ENCODE measurements around the gene ZNF474.

ZNF474 gene

GRCh38 chr5:122175091-122175490 is 45.7 kb downstream of the ZNF474 start:
- TF ChIP-seq POLR2A (IDR thresholded peaks at IDR 0.05; ENCODE audit: extremely low read depth, insufficient read length) (no peak), MYC (IDR thresholded peaks at IDR 0.05; ENCODE audit: low read depth, low read length) (no peak)
- TF ChIP-seq, protein P1, sequence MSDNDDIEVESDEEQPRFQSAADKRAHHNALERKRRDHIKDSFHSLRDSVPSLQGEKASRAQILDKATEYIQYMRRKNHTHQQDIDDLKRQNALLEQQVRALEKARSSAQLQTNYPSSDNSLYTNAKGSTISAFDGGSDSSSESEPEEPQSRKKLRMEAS (IDR thresholded peaks at IDR 0.05; ENCODE audit: low read depth, low read length), result no peak
- TF ChIP-seq, protein P2, sequence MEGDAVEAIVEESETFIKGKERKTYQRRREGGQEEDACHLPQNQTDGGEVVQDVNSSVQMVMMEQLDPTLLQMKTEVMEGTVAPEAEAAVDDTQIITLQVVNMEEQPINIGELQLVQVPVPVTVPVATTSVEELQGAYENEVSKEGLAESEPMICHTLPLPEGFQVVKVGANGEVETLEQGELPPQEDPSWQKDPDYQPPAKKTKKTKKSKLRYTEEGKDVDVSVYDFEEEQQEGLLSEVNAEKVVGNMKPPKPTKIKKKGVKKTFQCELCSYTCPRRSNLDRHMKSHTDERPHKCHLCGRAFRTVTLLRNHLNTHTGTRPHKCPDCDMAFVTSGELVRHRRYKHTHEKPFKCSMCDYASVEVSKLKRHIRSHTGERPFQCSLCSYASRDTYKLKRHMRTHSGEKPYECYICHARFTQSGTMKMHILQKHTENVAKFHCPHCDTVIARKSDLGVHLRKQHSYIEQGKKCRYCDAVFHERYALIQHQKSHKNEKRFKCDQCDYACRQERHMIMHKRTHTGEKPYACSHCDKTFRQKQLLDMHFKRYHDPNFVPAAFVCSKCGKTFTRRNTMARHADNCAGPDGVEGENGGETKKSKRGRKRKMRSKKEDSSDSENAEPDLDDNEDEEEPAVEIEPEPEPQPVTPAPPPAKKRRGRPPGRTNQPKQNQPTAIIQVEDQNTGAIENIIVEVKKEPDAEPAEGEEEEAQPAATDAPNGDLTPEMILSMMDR (IDR thresholded peaks at IDR 0.05; ENCODE audit: low read depth, low read length), result no peak
- DNase-seq (ENCODE audit: low read depth), result no peak
- no peak overlapping the region for H3K4me3 ChIP-seq (ENCODE audit: low read depth, low read length)

DNA sequence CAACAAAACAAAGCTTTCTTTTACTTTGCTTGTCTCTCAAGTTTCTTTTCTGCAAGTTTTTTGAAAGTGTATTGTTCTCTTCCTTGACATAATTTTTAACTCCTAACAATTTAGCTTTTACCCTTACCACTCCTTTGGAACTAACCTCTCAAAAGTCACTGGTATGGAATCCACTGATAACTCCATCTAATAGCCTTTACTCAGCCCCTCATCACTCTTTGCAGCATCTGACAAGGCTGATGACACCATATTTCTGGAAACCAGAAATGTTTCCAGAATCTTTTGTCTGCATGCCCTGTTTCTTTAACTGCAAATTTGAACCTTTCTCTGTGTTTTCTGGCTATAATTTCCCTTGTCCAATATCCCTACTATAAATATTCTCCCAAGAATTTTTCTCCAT is 46.5 kb downstream of the ZNF474 start:
- no peak overlapping the region for H3K4me3 ChIP-seq (ENCODE audit: low read depth, low read length)
- no peak for DNase-seq (ENCODE audit: low read depth)
- TF ChIP-seq, protein P2 (IDR thresholded peaks at IDR 0.05; ENCODE audit: low read depth, low read length), result no peak
- TF ChIP-seq POLR2A (IDR thresholded peaks at IDR 0.05; ENCODE audit: extremely low read depth, insufficient read length) (no peak), MYC (IDR thresholded peaks at IDR 0.05; ENCODE audit: low read depth, low read length) (no peak)
- TF ChIP-seq, protein P1 (IDR thresholded peaks at IDR 0.05; ENCODE audit: low read depth, low read length), result no peak

GRCh38 chr5:122177161-122177560 is 47.8 kb downstream of the ZNF474 start:
- no peak for DNase-seq (ENCODE audit: low read depth)
- TF ChIP-seq MYC (IDR thresholded peaks at IDR 0.05; ENCODE audit: low read depth, low read length), result no peak
- TF ChIP-seq, protein P2 (IDR thresholded peaks at IDR 0.05; ENCODE audit: low read depth, low read length), result no peak
- TF ChIP-seq, protein P1 (IDR thresholded peaks at IDR 0.05; ENCODE audit: low read depth, low read length), result no peak
- TF ChIP-seq POLR2A (IDR thresholded peaks at IDR 0.05; ENCODE audit: extremely low read depth, insufficient read length), result no peak
- no peak overlapping the region for H3K4me3 ChIP-seq (ENCODE audit: low read depth, low read length)

DNA sequence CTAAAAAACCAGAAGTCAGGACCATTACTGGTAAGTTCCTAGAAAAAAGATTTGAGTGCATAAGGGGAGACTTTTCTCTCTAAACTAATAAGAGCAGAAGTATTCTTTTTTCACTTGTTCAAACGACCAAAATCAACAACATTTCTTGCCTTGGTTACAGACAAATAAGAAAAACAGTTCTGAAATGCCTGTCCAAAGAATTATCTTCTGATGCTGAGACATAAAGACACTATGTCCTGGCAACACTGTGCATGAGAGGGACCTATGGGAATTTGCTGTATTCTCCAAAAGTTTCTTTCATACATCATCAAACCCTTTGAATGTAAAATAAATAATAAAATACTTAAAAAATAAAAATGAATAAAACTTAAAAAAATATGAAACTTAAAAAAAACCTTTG is 50.4 kb downstream of the ZNF474 start:
- no peak for DNase-seq (ENCODE audit: low read depth)
- TF ChIP-seq, protein P2 (IDR thresholded peaks at IDR 0.05; ENCODE audit: low read depth, low read length), result no peak
- TF ChIP-seq POLR2A (IDR thresholded peaks at IDR 0.05; ENCODE audit: extremely low read depth, insufficient read length), result no peak
- no peak for TF ChIP-seq MYC (IDR thresholded peaks at IDR 0.05; ENCODE audit: low read depth, low read length)
- TF ChIP-seq, protein P1 (IDR thresholded peaks at IDR 0.05; ENCODE audit: low read depth, low read length), result no peak
- H3K4me3 ChIP-seq (ENCODE audit: low read depth, low read length), result no peak overlapping the region

DNA sequence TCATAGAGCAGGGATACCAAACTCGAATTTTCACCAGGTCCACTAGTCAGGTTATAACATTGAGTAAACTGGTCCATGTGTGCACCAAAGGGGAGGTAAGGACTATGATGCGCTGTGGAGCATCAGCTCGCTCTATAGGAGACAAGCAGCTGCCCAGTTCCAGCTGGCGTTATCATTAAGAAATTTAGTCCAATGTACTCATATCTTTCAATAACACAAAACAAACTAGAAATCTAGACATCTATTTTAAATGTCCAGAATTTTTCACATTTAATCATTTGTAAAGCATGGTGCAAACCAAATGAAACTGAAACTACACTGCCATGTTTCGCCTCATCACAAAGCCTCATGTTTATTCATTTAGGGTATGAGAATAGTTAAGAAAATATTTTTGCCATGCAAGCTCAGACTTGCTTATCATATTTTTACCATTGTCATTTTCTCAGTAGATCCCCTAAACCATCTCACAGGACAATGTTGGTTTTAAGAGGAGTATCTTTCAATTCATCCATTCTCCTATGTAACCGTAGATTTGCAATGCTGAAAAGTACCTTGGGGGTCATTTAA is 50.9 kb downstream of the ZNF474 start:
- TF ChIP-seq, protein P1 (IDR thresholded peaks at IDR 0.05; ENCODE audit: low read depth, low read length), result no peak
- TF ChIP-seq POLR2A (IDR thresholded peaks at IDR 0.05; ENCODE audit: extremely low read depth, insufficient read length), result no peak
- no peak for TF ChIP-seq MYC (IDR thresholded peaks at IDR 0.05; ENCODE audit: low read depth, low read length)
- TF ChIP-seq, protein P2 (IDR thresholded peaks at IDR 0.05; ENCODE audit: low read depth, low read length), result no peak
- DNase-seq (ENCODE audit: low read depth), result no peak
- H3K4me3 ChIP-seq (ENCODE audit: low read depth, low read length), result no peak overlapping the region
